Dermis microvascular lymphatic vessel endothelial cell (primary cell): ENCODE results near the gene TM9SF2. TPM values are rescaled to one million over a fixed set of nuclear protein-coding genes. Genes with fewer than 3 reads are reported as not detected.
A peak's percentile ranks its signal among the peaks of the same experiment; 100 is the strongest.
"Not testable (repeated sequence)": the region's sequence is repeated elsewhere in the genome, so short reads cannot be mapped to it uniquely, and the experiment has no call there.

ENCODE experiments used
- DNase-seq, 2 donors: peaks; one replicate each; pipeline versions ENCODE4 v3.0.0 to v3.0.0-alpha.2; 2010; ENCODE audit warnings: low read depth in 2 of 2
- total RNA-seq: library from RNA; depleted of rRNA; stranded (reverse); fragments of >200 nt; gene quantifications from 2 replicates; pipeline ENCODE4 v1.2.1, GENCODE V29; 2014

The TM9SF2 gene
- total RNA-seq, result 86.9 and 114 TPM in 2 replicates

- peak; percentile 94 to 97 for DNase-seq
Observed at GRCh38 chr13:99501184-99501847, at the start of gene TM9SF2. TSS of gene TM9SF2 (plus strand) at chr13:99501472. CDS start at chr13:99501607, 135 bp downstream.

- DNase-seq, result no peak
Observed at GRCh38 chr13:99454518-99455183, 46.6 kb upstream of the TM9SF2 start.

GRCh38 chr13:99459099-99459850 lies 42.0 kb upstream of the TM9SF2 start:
- no peak for DNase-seq

- DNase-seq, result not testable (repeated sequence)
Observed at GRCh38 chr13:99460802-99461201, 40.5 kb upstream of the TM9SF2 start.

- no peak for DNase-seq
Observed at GRCh38 chr13:99463646-99464397, 37.5 kb upstream of the TM9SF2 start.

GRCh38 chr13:99464441-99464949 lies 36.8 kb upstream of the TM9SF2 start:
- no peak for DNase-seq

- no peak for DNase-seq
Observed at GRCh38 chr13:99465454-99465853, 35.8 kb upstream of the TM9SF2 start.

- no peak for DNase-seq
Observed at GRCh38 chr13:99467764-99468163, 33.5 kb upstream of the TM9SF2 start.

- DNase-seq, result no peak
Observed at GRCh38 chr13:99469041-99469440, 32.2 kb upstream of the TM9SF2 start.

- DNase-seq, result no peak
Observed at GRCh38 chr13:99470027-99470426, 31.2 kb upstream of the TM9SF2 start.

GRCh38 chr13:99471221-99472121 lies 29.8 kb upstream of the TM9SF2 start:
- DNase-seq, result peak in 1 of 2 donors; percentile 53

GRCh38 chr13:99472122-99472440 lies 29.2 kb upstream of the TM9SF2 start:
- DNase-seq, result no peak

- no peak for DNase-seq
Observed at GRCh38 chr13:99473515-99473914, 27.8 kb upstream of the TM9SF2 start.

GRCh38 chr13:99476648-99477047 lies 24.6 kb upstream of the TM9SF2 start:
- DNase-seq, result no peak

- DNase-seq, result no peak
Observed at GRCh38 chr13:99477493-99477892, 23.8 kb upstream of the TM9SF2 start.

- DNase-seq, result no peak
Observed at GRCh38 chr13:99481366-99481765, 19.9 kb upstream of the TM9SF2 start.

GRCh38 chr13:99484473-99484872 lies 16.8 kb upstream of the TM9SF2 start:
- DNase-seq, result no peak

GRCh38 chr13:99486996-99487395 lies 14.3 kb upstream of the TM9SF2 start:
- no peak for DNase-seq

- no peak for DNase-seq
Observed at GRCh38 chr13:99489028-99489427, 12.2 kb upstream of the TM9SF2 start.

- DNase-seq, result not testable (repeated sequence)
Observed at GRCh38 chr13:99491750-99492149, 9.5 kb upstream of the TM9SF2 start.
